Neural cell (in vitro differentiated cells): Measurements from ENCODE around the gene BRF1. TPM values are rescaled to one million over a fixed set of nuclear protein-coding genes. Genes with fewer than 3 reads are reported as not detected.
"Not testable (repeated sequence)": the region's sequence is repeated elsewhere in the genome, so short reads cannot be mapped to it uniquely, and the experiment has no call there.

ENCODE experiments used
- H2AFZ ChIP-seq: fragments of 200-600, 300-800 bp; sonication (generic), shearing (Covaris generic); 2 replicates; pipeline ENCODE4 v1.6.0; 2014; ENCODE audit warnings: low read depth, mild to moderate bottlenecking, antibody characterized with exemption, low read length, moderate library complexity
- H3F3A ChIP-seq: fragments of 200-600 bp; shearing (Covaris generic); 2 replicates; pipeline ENCODE4 v1.6.1; 2016; ENCODE audit warnings: mild to moderate bottlenecking, moderate library complexity, mixed read lengths, antibody characterized with exemption, low read length; ENCODE audit not compliant: insufficient read depth, poor library complexity, severe bottlenecking
- H3K27ac ChIP-seq: fragments of 200-600, 300-800 bp; sonication (generic), shearing (Covaris generic); 2 replicates; pipeline ENCODE4 v1.5.1; 2014; ENCODE audit warnings: mild to moderate bottlenecking, low read length, moderate library complexity
- H3K27me3 ChIP-seq: fragments of 300-800, 200-600 bp; sonication (generic), shearing (Covaris generic); 2 replicates; pipeline ENCODE4 v1.6.0; 2014; ENCODE audit warnings: mild to moderate bottlenecking, low read depth, low read length, moderate library complexity; ENCODE audit not compliant: insufficient read depth
- H3K36me3 ChIP-seq: fragments of 300-800, 200-600 bp; sonication (generic), shearing (Covaris generic); 2 replicates; pipeline ENCODE4 v1.5.1; 2014; ENCODE audit warnings: mild to moderate bottlenecking, antibody characterized with exemption, low read length, moderate library complexity; ENCODE audit not compliant: insufficient read depth
- H3K4me2 ChIP-seq: fragments of 300-800, 200-600 bp; sonication (generic), shearing (Covaris generic); 2 replicates; pipeline ENCODE4 v1.6.0; 2014; ENCODE audit warnings: mild to moderate bottlenecking, low read length
- H3K4me3 ChIP-seq: fragments of 300-800, 200-600 bp; sonication (generic), shearing (Covaris generic); 2 replicates; pipeline ENCODE4 v1.5.1; 2014; ENCODE audit warnings: mild to moderate bottlenecking, low read length, moderate library complexity
- H3K79me2 ChIP-seq: fragments of 200-600 bp; shearing (Covaris generic); replicated peaks from 2 replicates; pipeline ENCODE4 v1.6.0; 2014; ENCODE audit warnings: mild to moderate bottlenecking, low read length, moderate library complexity; ENCODE audit not compliant: insufficient read depth
- H3K9ac ChIP-seq: fragments of 300-800, 200-600 bp; sonication (generic), shearing (Covaris generic); 2 replicates; pipeline ENCODE4 v1.6.1; 2016; ENCODE audit warnings: mild to moderate bottlenecking, low read length, mixed read lengths
- H3K9me2 ChIP-seq: fragments of 200-600 bp; shearing (Covaris generic); 2 replicates; pipeline ENCODE4 v1.6.1; 2016; ENCODE audit warnings: mild to moderate bottlenecking, low read length, mixed read lengths; ENCODE audit not compliant: insufficient read depth
- H3K9me3 ChIP-seq: fragments of 200-600, 300-800 bp; sonication (generic), shearing (Covaris generic); 2 replicates; pipeline ENCODE4 v1.6.1; 2016; ENCODE audit warnings: mild to moderate bottlenecking, mixed run types, low read length, moderate library complexity, mixed read lengths
- H4K20me1 ChIP-seq: fragments of 200-600 bp; shearing (Covaris generic); 2 replicates; pipeline ENCODE4 v1.6.1; 2016; ENCODE audit warnings: mild to moderate bottlenecking, mixed run types; ENCODE audit not compliant: insufficient read depth
- EP300 ChIP-seq: fragments of 450-650 bp; conservative IDR thresholded peaks from 2 replicates; pipeline ENCODE4 v1.6.1; 2014; ENCODE audit warnings: antibody characterized with exemption, mild to moderate bottlenecking, moderate library complexity; ENCODE audit not compliant: poor library complexity, severe bottlenecking
- EZH2 ChIP-seq: fragments of 200-600, 300-800 bp; shearing (Covaris generic), sonication (generic); IDR thresholded peaks from 2 replicates; pipeline ENCODE4 v1.6.1; 2014; ENCODE audit warnings: antibody characterized with exemption, low read length, borderline replicate concordance, mild to moderate bottlenecking; ENCODE audit not compliant: insufficient read depth, poor library complexity, severe bottlenecking
- MXI1 ChIP-seq: fragments of 450-650 bp; conservative IDR thresholded peaks from 2 replicates; pipeline ENCODE4 v1.6.1; 2014; ENCODE audit warnings: antibody characterized with exemption, mild to moderate bottlenecking; ENCODE audit not compliant: poor library complexity, severe bottlenecking
- POLR2AphosphoS5 ChIP-seq: IDR thresholded peaks from 2 replicates; pipeline ENCODE4 v1.6.1; 2012
- RAD21 ChIP-seq: fragments of 450-650 bp; conservative IDR thresholded peaks from 2 replicates; pipeline ENCODE4 v1.6.1; 2014; ENCODE audit warnings: antibody characterized with exemption, mild to moderate bottlenecking, moderate library complexity
- SMC3 ChIP-seq: fragments of 450-650 bp; conservative IDR thresholded peaks from 2 replicates; pipeline ENCODE4 v1.6.1; 2014; ENCODE audit warnings: antibody characterized with exemption, mild to moderate bottlenecking, moderate library complexity; ENCODE audit not compliant: poor library complexity
- TAF1 ChIP-seq: IDR thresholded peaks from 2 replicates; pipeline ENCODE4 v1.6.1; 2012; ENCODE audit warnings: low read depth
- polyA plus RNA-seq: library from polyadenylated mRNA; depleted of rRNA; stranded (reverse); fragments of >200 nt; gene quantifications from 2 replicates; pipeline ENCODE4 v1.2.3, GENCODE V29; 2014
- TF ChIP-seq, protein P1 (sequence below): fragments of 450-650 bp; IDR thresholded peaks from 2 replicates; pipeline ENCODE4 v1.5.1; 2014; ENCODE audit warnings: antibody characterized with exemption, mild to moderate bottlenecking, moderate library complexity; ENCODE audit not compliant: poor library complexity, severe bottlenecking
- TF ChIP-seq, protein P2 (sequence below): IDR thresholded peaks from 2 replicates; pipeline ENCODE4 v1.6.1; 2012; ENCODE audit warnings: borderline replicate concordance

Gene BRF1
- polyA plus RNA-seq, 1 donor from 2014 or later = 69.4 TPM

- Histone ChIP-seq H3K9me2 (no peaks in the 10 kb centered on the region), H3K36me3 (no peaks in the 10 kb centered on the region), H3K9me3 (no peaks in the 10 kb centered on the region), H3F3A (no peaks in the 10 kb centered on the region), H3K27me3 (no peaks in the 10 kb centered on the region), H3K79me2 (peaks cover 24% of the 10 kb centered on the region), H3K4me2 (peak overlapping the region; percentile 35), H2AFZ (peak overlapping the region; percentile 93), H4K20me1 (no peaks in the 10 kb centered on the region), H3K4me3 (peak overlapping the region; percentile 97), H3K27ac (peak overlapping the region; percentile 93), H3K9ac (peak overlapping the region; percentile 90)
- TF ChIP-seq EP300 = no peak
- no peak for TF ChIP-seq SMC3
- TF ChIP-seq, protein P1, sequence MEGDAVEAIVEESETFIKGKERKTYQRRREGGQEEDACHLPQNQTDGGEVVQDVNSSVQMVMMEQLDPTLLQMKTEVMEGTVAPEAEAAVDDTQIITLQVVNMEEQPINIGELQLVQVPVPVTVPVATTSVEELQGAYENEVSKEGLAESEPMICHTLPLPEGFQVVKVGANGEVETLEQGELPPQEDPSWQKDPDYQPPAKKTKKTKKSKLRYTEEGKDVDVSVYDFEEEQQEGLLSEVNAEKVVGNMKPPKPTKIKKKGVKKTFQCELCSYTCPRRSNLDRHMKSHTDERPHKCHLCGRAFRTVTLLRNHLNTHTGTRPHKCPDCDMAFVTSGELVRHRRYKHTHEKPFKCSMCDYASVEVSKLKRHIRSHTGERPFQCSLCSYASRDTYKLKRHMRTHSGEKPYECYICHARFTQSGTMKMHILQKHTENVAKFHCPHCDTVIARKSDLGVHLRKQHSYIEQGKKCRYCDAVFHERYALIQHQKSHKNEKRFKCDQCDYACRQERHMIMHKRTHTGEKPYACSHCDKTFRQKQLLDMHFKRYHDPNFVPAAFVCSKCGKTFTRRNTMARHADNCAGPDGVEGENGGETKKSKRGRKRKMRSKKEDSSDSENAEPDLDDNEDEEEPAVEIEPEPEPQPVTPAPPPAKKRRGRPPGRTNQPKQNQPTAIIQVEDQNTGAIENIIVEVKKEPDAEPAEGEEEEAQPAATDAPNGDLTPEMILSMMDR = peak; percentile 19
- TF ChIP-seq RAD21 = no peak
- peak; percentile 16 for TF ChIP-seq MXI1
- TF ChIP-seq POLR2AphosphoS5 = no peak
- no peak for TF ChIP-seq EZH2
- TF ChIP-seq TAF1 = no peak
- TF ChIP-seq, protein P2, sequence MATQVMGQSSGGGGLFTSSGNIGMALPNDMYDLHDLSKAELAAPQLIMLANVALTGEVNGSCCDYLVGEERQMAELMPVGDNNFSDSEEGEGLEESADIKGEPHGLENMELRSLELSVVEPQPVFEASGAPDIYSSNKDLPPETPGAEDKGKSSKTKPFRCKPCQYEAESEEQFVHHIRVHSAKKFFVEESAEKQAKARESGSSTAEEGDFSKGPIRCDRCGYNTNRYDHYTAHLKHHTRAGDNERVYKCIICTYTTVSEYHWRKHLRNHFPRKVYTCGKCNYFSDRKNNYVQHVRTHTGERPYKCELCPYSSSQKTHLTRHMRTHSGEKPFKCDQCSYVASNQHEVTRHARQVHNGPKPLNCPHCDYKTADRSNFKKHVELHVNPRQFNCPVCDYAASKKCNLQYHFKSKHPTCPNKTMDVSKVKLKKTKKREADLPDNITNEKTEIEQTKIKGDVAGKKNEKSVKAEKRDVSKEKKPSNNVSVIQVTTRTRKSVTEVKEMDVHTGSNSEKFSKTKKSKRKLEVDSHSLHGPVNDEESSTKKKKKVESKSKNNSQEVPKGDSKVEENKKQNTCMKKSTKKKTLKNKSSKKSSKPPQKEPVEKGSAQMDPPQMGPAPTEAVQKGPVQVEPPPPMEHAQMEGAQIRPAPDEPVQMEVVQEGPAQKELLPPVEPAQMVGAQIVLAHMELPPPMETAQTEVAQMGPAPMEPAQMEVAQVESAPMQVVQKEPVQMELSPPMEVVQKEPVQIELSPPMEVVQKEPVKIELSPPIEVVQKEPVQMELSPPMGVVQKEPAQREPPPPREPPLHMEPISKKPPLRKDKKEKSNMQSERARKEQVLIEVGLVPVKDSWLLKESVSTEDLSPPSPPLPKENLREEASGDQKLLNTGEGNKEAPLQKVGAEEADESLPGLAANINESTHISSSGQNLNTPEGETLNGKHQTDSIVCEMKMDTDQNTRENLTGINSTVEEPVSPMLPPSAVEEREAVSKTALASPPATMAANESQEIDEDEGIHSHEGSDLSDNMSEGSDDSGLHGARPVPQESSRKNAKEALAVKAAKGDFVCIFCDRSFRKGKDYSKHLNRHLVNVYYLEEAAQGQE = peak; percentile 49
Observed at GRCh38 chr14:105301103-105301914, 508 bp upstream of the BRF1 start.

DNA sequence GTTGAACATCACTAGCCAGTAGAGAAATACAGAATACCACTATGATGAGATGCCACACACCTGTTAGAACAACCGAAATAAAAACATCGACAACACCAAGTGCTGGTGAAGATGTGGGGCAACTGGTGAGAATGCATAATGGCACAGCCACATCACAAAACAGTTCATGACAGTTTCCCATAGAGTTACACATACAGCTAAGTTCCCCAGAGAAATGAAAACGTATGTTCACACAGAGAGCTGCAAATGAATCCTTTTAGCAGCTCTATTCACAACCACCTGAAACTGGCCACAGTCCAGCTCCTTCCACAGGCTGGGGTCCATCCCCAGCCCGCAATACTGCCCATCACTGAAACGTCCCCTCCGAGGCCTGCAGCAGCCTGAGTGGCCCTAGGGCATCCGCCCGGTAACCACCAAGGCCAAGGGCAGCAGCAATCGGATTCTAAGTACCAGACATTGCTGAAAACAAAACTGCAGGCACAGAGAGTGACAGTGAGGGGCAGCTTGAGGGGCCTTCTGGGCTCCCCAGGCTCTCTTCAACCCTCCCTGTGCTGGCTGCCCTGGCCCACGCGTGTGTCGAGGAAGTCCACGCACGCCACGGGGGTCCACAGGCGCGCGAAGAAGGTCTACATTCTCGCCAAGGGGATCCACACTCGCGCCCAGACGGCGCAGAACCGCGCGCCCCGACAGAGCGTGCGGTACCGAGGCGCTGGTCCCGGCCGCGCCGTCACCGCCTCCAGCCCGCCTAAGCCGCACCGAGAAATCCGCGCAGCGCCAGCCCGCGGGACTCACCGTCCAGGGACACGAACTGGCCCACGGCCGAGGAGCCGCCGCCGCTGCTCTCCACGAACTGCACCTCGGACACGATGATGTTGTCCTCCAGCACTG lies 903 bp downstream of the BRF1 start:
- Histone ChIP-seq H3K36me3 (no peaks in the 10 kb centered on the region), H3F3A (no peaks in the 10 kb centered on the region), H3K27me3 (no peaks in the 10 kb centered on the region), H3K4me2 (peak overlapping the region; percentile 97), H3K79me2 (peaks cover 31% of the 10 kb centered on the region), H3K9ac (peak overlapping the region; percentile 90), H4K20me1 (no peaks in the 10 kb centered on the region), H3K9me2 (no peaks in the 10 kb centered on the region), H2AFZ (peak overlapping the region; percentile 33), H3K4me3 (peak overlapping the region; percentile 97), H3K27ac (peak overlapping the region; percentile 77), H3K9me3 (no peaks in the 10 kb centered on the region)
- TF ChIP-seq MXI1 (no peak), SMC3 (no peak), TAF1 (no peak)
- TF ChIP-seq, protein P2 = peak; percentile 27

- H3K27me3 ChIP-seq, H4K20me1 ChIP-seq, H3K4me2 ChIP-seq, H3K9me2 ChIP-seq, H3K27ac ChIP-seq, H3K9me3 ChIP-seq, H3K36me3 ChIP-seq, H3F3A ChIP-seq, H2AFZ ChIP-seq, H3K9ac ChIP-seq, H3K4me3 ChIP-seq: not testable (repeated sequence)
- H3K79me2 ChIP-seq = peaks cover 39% of the 10 kb centered on the region
Observed at GRCh38 chr14:105297311-105297710, 3.5 kb downstream of the BRF1 start.
